GM06990 (cell line): ENCODE measurements around the gene CAMK2G.
A peak's percentile ranks its signal among the peaks of the same experiment; 100 is the strongest.

ENCODE experiments used
- DNase-seq: peaks from one replicate; pipeline ENCODE4 v3.0.0-alpha.2; 2011; ENCODE audit not compliant: insufficient read length; ENCODE audit errors: extremely low read depth
- H3K27me3 ChIP-seq: replicated peaks from 2 replicates; pipeline ENCODE4 v1.6.0; 2011; ENCODE audit warnings: low read length; ENCODE audit not compliant: control insufficient read depth, insufficient read depth
- H3K36me3 ChIP-seq: 2 replicates; pipeline ENCODE4 v1.5.1; 2011; ENCODE audit warnings: low read length; ENCODE audit not compliant: control insufficient read depth, insufficient read depth
- H3K4me3 ChIP-seq: replicated peaks from 2 replicates; pipeline ENCODE4 v1.5.1; 2011; ENCODE audit warnings: low read depth, mild to moderate bottlenecking, control low read depth, low read length
- TF ChIP-seq, protein P1 (sequence below): IDR thresholded peaks from 2 replicates; pipeline ENCODE4 v1.5.1; 2011; ENCODE audit warnings: low read length, control low read depth, mild to moderate bottlenecking, inconsistent platforms; ENCODE audit not compliant: insufficient read depth, poor library complexity, severe bottlenecking

Gene CAMK2G

DNA sequence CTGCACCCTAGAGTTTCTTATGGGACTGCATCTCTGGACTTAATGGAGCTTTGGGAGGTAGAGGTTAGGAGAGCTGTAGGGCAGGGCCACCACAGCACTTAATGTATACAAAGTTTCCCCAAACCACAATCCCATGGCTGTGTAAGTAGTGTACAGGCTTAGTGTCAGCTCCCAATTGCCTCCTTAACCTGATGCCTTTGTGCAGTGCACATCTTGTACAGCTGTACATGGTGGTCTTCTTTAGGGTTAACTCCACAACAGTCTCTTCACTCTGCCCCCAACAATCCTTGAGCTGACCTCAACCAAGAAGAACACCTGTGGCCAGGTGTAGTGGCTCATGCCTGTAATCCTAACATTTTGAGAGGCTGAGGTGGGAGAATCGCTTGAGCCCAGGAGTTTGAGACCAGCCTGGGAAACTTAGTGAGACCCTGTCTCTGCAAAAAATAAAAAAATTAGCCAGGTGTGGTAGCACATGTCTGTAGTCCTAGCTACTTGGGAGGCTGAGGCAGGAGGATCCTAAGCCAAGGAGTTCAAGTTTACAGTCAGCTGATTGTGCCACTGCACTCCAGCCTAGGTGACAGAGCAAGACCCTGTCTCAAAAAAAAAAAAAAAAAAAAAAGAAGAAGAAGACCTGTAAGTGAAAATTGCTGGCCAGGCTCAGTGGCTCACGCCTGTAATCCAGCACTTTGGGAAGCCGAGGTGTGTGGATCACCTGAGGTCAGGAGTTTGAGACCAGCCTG lies 43.4 kb upstream of the CAMK2G start:
- no peak for DNase-seq
- Histone ChIP-seq H3K4me3 (no peak overlapping the region), H3K27me3 (no peaks in the 10 kb centered on the region; the same call in 1 of the 2 replicates), H3K36me3 (no peaks in the 10 kb centered on the region)
- TF ChIP-seq, protein P1, sequence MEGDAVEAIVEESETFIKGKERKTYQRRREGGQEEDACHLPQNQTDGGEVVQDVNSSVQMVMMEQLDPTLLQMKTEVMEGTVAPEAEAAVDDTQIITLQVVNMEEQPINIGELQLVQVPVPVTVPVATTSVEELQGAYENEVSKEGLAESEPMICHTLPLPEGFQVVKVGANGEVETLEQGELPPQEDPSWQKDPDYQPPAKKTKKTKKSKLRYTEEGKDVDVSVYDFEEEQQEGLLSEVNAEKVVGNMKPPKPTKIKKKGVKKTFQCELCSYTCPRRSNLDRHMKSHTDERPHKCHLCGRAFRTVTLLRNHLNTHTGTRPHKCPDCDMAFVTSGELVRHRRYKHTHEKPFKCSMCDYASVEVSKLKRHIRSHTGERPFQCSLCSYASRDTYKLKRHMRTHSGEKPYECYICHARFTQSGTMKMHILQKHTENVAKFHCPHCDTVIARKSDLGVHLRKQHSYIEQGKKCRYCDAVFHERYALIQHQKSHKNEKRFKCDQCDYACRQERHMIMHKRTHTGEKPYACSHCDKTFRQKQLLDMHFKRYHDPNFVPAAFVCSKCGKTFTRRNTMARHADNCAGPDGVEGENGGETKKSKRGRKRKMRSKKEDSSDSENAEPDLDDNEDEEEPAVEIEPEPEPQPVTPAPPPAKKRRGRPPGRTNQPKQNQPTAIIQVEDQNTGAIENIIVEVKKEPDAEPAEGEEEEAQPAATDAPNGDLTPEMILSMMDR = no peak

DNA sequence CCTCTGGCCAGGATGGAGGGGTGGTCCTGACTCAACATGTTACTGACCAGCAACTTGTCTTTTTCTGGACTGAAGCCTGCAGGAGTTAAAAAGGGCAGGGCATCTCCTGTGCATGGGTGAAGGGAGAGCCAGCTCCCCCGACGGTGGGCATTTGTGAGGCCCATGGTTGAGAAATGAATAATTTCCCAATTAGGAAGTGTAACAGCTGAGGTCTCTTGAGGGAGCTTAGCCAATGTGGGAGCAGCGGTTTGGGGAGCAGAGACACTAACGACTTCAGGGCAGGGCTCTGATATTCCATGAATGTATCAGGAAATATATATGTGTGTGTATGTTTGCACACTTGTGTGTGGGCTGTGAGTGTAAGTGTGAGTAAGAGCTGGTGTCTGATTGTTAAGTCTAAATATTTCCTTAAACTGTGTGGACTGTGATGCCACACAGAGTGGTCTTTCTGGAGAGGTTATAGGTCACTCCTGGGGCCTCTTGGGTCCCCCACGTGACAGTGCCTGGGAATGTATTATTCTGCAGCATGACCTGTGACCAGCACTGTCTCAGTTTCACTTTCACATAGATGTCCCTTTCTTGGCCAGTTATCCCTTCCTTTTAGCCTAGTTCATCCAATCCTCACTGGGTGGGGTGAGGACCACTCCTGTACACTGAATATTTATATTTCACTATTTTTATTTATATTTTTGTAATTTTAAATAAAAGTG lies 42.6 kb upstream of the CAMK2G start:
- Histone ChIP-seq H3K4me3 (no peak overlapping the region), H3K36me3 (no peaks in the 10 kb centered on the region), H3K27me3 (no peaks in the 10 kb centered on the region; the same call in 1 of the 2 replicates)
- DNase-seq = no peak
- TF ChIP-seq, protein P1 = no peak

DNA sequence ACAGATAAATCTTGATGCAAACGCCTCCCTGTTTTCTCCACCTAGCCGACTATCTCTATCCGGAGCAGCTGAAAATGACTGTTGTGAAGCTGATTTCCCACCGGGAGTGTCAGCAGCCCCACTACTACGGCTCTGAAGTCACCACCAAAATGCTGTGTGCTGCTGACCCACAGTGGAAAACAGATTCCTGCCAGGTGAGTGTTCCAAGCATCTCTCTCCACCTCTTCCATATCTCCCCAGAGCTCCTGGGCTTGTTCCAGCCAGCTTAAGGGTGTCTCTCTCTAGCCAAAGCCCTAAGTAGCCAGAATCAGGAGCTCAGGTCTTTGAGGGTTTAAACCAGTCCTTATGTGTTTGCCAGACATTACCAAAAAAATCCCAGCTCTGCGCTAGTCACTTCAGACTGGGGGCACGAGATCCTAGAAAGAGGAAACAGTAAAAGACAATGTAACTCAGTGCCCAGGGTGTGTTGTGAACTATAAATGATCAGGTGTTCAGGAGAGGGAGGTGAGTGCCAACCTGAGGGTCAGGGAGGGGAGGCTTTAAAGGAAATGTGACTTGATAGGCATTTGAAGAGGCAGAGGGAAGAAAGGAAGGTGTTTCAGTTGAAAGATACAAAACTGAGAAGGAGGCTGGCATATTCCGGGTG lies 41.0 kb upstream of the CAMK2G start:
- Histone ChIP-seq H3K4me3 (no peak overlapping the region), H3K27me3 (peaks cover 2% of the 10 kb centered on the region), H3K36me3 (no peaks in the 10 kb centered on the region)
- TF ChIP-seq, protein P1 = no peak
- no peak for DNase-seq

DNA sequence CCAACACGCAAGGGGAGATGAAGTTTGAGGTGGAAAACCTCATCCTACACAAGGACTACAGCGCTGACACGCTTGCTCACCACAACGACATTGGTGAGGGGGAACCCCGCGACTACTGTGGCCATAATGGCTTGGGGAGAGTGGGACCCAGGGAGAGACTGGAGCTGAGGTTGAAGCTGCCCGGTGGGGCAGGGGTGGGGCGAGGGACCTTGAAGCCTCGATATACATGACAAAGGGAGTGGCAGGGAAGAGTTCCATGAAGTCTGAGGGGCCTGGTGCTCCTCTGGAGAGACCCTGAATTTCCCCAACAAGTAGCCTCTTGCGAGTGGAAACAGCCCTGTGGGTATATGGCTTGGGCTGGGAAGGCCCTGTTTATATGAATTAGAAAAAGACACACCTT lies 39.7 kb upstream of the CAMK2G start:
- Histone ChIP-seq H3K4me3 (no peak overlapping the region), H3K36me3 (no peaks in the 10 kb centered on the region), H3K27me3 (peaks cover 2% of the 10 kb centered on the region)
- no peak for DNase-seq
- TF ChIP-seq, protein P1 = no peak

DNA sequence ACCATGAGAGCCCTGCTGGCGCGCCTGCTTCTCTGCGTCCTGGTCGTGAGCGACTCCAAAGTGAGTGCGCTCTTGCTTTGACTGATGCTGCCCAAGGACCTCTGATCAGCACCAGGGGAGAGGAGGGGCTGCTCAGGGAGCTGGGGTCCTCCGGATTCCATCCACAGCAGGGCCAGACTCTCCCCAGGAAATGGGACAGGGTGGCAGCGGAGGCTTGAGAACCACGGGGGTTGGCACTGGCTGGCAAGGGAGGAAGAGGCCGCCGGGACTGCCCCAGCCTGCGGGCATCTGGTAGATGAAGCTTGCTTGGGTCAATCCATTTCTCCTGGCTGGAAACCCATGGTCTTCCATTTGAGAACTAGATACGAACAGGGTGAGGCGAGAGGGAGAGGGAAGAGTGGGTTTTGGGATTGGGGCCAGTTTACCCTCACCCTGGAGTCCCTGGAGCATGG lies 37.2 kb upstream of the CAMK2G start:
- H3K36me3 ChIP-seq = no peaks in the 10 kb centered on the region
- peaks cover 2% of the 10 kb centered on the region for H3K27me3 ChIP-seq
- peak overlapping the region; percentile 54 for H3K4me3 ChIP-seq
- DNase-seq = no peak
- TF ChIP-seq, protein P1 = no peak
